A673 (cell line): ENCODE data around the gene PPP3CB. TPM values are rescaled to one million over a fixed set of nuclear protein-coding genes. Genes with fewer than 3 reads are reported as not detected.

ENCODE experiments used
- BruUV-seq: library from RNA; stranded (reverse); fragments of 400-500 nt; replicated peaks from 2 replicates; lab custom pipeline; 2021; lab: Mats Ljungman, UMichigan
- CTCF ChIA-PET: fragments of 300-600 bp; sonication (Branson Sonifier 250); formaldehyde crosslinking; loops from one replicate; lab custom pipeline; 2022; ENCODE audit warnings: antibody characterized with exemption; lab: Charles Lee
- POLR2A ChIA-PET: fragments of 300-600 bp; sonication (Branson Sonifier 250); formaldehyde crosslinking; loops from one replicate; lab custom pipeline; 2022; ENCODE audit warnings: antibody characterized with exemption; ENCODE audit not compliant: low non-redundant PET; lab: Charles Lee
- DNase-seq: peaks from one replicate; pipeline ENCODE4 v3.0.0-alpha.2; 2015; ENCODE audit warnings: low spot score
- H3K27ac ChIP-seq: fragments of 200-600 bp; sonication (generic); 2 replicates; pipeline ENCODE4 v1.5.1; 2016; ENCODE audit warnings: mixed run types, low read depth, mild to moderate bottlenecking, mixed read lengths, antibody characterized with exemption, low read length; ENCODE audit not compliant: poor library complexity, severe bottlenecking
- H3K27me3 ChIP-seq: fragments of 200-600 bp; sonication (generic); replicated peaks from 2 replicates; pipeline ENCODE4 v1.6.1; 2017; ENCODE audit warnings: mixed run types, low read depth, mild to moderate bottlenecking, mixed read lengths, antibody characterized with exemption, low read length; ENCODE audit not compliant: insufficient read depth, poor library complexity
- H3K36me3 ChIP-seq: fragments of 200-600 bp; sonication (generic); 2 replicates; pipeline ENCODE4 v1.6.1; 2016; ENCODE audit warnings: mixed run types, mild to moderate bottlenecking, mixed read lengths, antibody characterized with exemption, low read length; ENCODE audit not compliant: insufficient read depth, poor library complexity, severe bottlenecking
- H3K4me1 ChIP-seq: fragments of 200-600 bp; sonication (generic); 2 replicates; pipeline ENCODE4 v1.6.1; 2017; ENCODE audit warnings: mixed run types, mild to moderate bottlenecking, mixed read lengths, antibody characterized with exemption, low read length; ENCODE audit not compliant: insufficient read depth, poor library complexity, severe bottlenecking
- H3K4me3 ChIP-seq: fragments of 200-600 bp; sonication (generic); 2 replicates; pipeline ENCODE4 v1.5.1; 2016; ENCODE audit warnings: low read depth, mixed run types, mild to moderate bottlenecking, mixed read lengths, low read length; ENCODE audit not compliant: poor library complexity, severe bottlenecking
- H3K9me3 ChIP-seq: fragments of 200-600 bp; sonication (generic); 2 replicates; pipeline ENCODE4 v1.6.1; 2016; ENCODE audit warnings: mixed run types, low read depth, mild to moderate bottlenecking, mixed read lengths, antibody characterized with exemption, low read length; ENCODE audit not compliant: poor library complexity, severe bottlenecking
- CTCF ChIP-seq: fragments of 300-800, 200-600 bp; sonication (generic); conservative IDR thresholded peaks from 2 replicates; pipeline ENCODE4 v1.5.1; 2017; ENCODE audit warnings: low read depth, mild to moderate bottlenecking, antibody characterized with exemption, low read length, moderate library complexity, mixed read lengths
- EZH2 ChIP-seq: fragments of 200-600 bp; sonication (generic); IDR thresholded peaks from 2 replicates; pipeline ENCODE4 v1.6.1; 2017; ENCODE audit warnings: borderline replicate concordance, low read depth, mild to moderate bottlenecking, mixed read lengths, antibody characterized with exemption, low read length; ENCODE audit not compliant: poor library complexity, severe bottlenecking
- intact Hi-C: fragments of 100-400 bp; cut with micrococcal nuclease; formaldehyde crosslinking; loops from one replicate; pipeline ENCODE4 v1.10.0; 2022; ENCODE audit not compliant: unreplicated experiment
- total RNA-seq: library from RNA; stranded (reverse); gene quantifications from 2 replicates; pipeline ENCODE4 v1.2.3, GENCODE V29; 2021

The PPP3CB gene
- total RNA-seq, 1 experiment from 2014 or later = 60.2 TPM

GRCh38 chr10:73497623-73498022 is 1.8 kb upstream of the PPP3CB start:
- POLR2A ChIA-PET = no interaction called here
- TF ChIP-seq EZH2 (no peak), CTCF (no peak)
- Histone ChIP-seq H3K9me3 (no peaks in the 10 kb centered on the region), H3K36me3 (no peaks in the 10 kb centered on the region), H3K27ac (no peak overlapping the region), H3K4me3 (no peak overlapping the region), H3K4me1 (peaks cover 16% of the 10 kb centered on the region), H3K27me3 (no peaks in the 10 kb centered on the region)
- DNase-seq = no peak
- CTCF ChIA-PET = no interaction called here
- BruUV-seq = no TSS peak
- intact Hi-C loops = no loop called here

GRCh38 chr10:73495226-73495883 is 469 bp downstream of the PPP3CB start:
- Histone ChIP-seq H3K9me3 (no peaks in the 10 kb centered on the region), H3K36me3 (no peaks in the 10 kb centered on the region), H3K27ac (peak overlapping the region; percentile 90), H3K4me3 (peak overlapping the region; percentile 96), H3K4me1 (peaks cover 16% of the 10 kb centered on the region), H3K27me3 (no peaks in the 10 kb centered on the region)
- intact Hi-C loops = no loop called here
- ChIA-PET POLR2A (interaction anchor here (0.6 kb wide), 2 partner anchors 36 to 148 kb away, joined by 4 to 10 read pairs; no protein-coding TSS in a partner anchor), CTCF (no interaction called here)
- peak; percentile 67 for DNase-seq
- no TSS peak for BruUV-seq
- TF ChIP-seq EZH2 (no peak), CTCF (no peak)

DNA sequence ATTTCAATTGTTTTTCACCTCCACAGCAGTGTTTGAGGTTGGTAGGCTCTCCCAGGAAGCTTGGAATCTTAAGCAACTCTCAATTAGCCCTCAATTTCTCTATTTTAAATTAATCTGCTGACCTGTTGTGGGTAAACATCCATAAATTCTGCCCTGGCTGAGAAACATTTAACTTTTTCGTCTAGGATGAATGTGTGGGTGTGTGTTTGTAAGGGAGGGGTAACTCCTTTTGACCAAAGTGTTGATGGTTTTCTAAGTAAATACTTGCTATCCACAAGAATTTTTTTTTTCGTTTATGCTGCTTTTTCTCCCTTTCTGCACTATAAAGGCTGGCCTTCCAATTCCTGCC is 973 bp downstream of the PPP3CB start:
- peak overlapping the region; percentile 90 for H3K27ac ChIP-seq
- no peaks in the 10 kb centered on the region for H3K27me3 ChIP-seq
- CTCF ChIA-PET = no interaction called here
- TF ChIP-seq CTCF (no peak), EZH2 (no peak)
- H3K4me3 ChIP-seq = peak overlapping the region; percentile 96
- peaks cover 16% of the 10 kb centered on the region for H3K4me1 ChIP-seq
- intact Hi-C loops = no loop called here
- TSS peak; percentile 68 for BruUV-seq
- POLR2A ChIA-PET = interaction anchor here (0.7 kb wide), 1 partner anchor 9 kb away, joined by 9 read pairs; no protein-coding TSS in a partner anchor
- DNase-seq = no peak
- H3K9me3 ChIP-seq = no peaks in the 10 kb centered on the region
- no peaks in the 10 kb centered on the region for H3K36me3 ChIP-seq
